WTC11 (cell line): ENCODE data around the gene SLC40A1. TPM values are rescaled to one million over a fixed set of nuclear protein-coding genes. Genes with fewer than 3 reads are reported as not detected.

ENCODE experiments used
- ATAC-seq: fragments of 200-7000 bp; cut with Tn5 transposase; 2 replicates; pipeline ENCODE4 v1.10.0; 2021; ENCODE audit warnings: mild to moderate bottlenecking, moderate library complexity
- CTCF ChIA-PET: fragments of 300-600 bp; sonication (Branson Sonifier 250); formaldehyde crosslinking; loops from one replicate; lab custom pipeline; 2021; ENCODE audit warnings: antibody characterized with exemption; lab: Charles Lee
- POLR2A ChIA-PET: fragments of 350-600 bp; sonication (Branson Sonifier 250); formaldehyde crosslinking; loops from one replicate; lab custom pipeline; 2021; ENCODE audit warnings: antibody characterized with exemption; lab: Charles Lee
- DNase-seq: peaks from one replicate; pipeline ENCODE4 v3.0.0; 2021; ENCODE audit warnings: low spot score
- H3K27ac Mint-ChIP-seq: 2 replicates; pipeline ENCODE4 v1.8.0; 2021; ENCODE audit warnings: mixed read lengths
- H3K27me3 Mint-ChIP-seq: 2 replicates; pipeline ENCODE4 v1.8.0; 2021; ENCODE audit warnings: low read depth, mild to moderate bottlenecking, moderate library complexity, mixed read lengths
- H3K36me3 Mint-ChIP-seq: 2 replicates; pipeline ENCODE4 v1.8.0; 2021; ENCODE audit warnings: mixed read lengths
- H3K4me1 Mint-ChIP-seq: 2 replicates; pipeline ENCODE4 v1.8.0; 2022; ENCODE audit warnings: mixed read lengths
- H3K4me3 Mint-ChIP-seq: 2 replicates; pipeline ENCODE4 v1.8.0; 2021; ENCODE audit warnings: mild to moderate bottlenecking, moderate library complexity, mixed read lengths
- H3K9me3 Mint-ChIP-seq: 2 replicates; pipeline ENCODE4 v1.8.0; 2021; ENCODE audit warnings: mixed read lengths
- EMX1 ChIP-seq: fragments of 250-450 bp; sonication (Bioruptor Pico); IDR thresholded peaks from 2 replicates; pipeline ENCODE4 v1.8.0; 2021; ENCODE audit warnings: mild to moderate bottlenecking
- ERG ChIP-seq: fragments of 250-450 bp; sonication (Bioruptor Pico); IDR thresholded peaks from 2 replicates; pipeline ENCODE4 v1.8.0; 2021; ENCODE audit warnings: mild to moderate bottlenecking
- FOXP1 ChIP-seq: sonication (generic); formaldehyde crosslinking; IDR thresholded peaks from 2 replicates; pipeline ENCODE4 v1.8.0; 2022; ENCODE audit warnings: missing genetic modification reagents, mild to moderate bottlenecking, moderate library complexity, borderline replicate concordance
- GABPB1 ChIP-seq: sonication (generic); formaldehyde crosslinking; IDR thresholded peaks from 2 replicates; pipeline ENCODE4 v1.8.1; 2023; ENCODE audit warnings: mild to moderate bottlenecking, missing genetic modification reagents
- GRHL2 ChIP-seq: fragments of 250-450 bp; sonication (Bioruptor Pico); IDR thresholded peaks from 2 replicates; pipeline ENCODE4 v1.8.0; 2022; ENCODE audit warnings: mild to moderate bottlenecking, moderate library complexity; ENCODE audit not compliant: insufficient replicate concordance, severe bottlenecking
- NR1H2 ChIP-seq: sonication (generic); formaldehyde crosslinking; IDR thresholded peaks from 2 replicates; pipeline ENCODE4 v1.9.0; 2021; ENCODE audit warnings: mild to moderate bottlenecking, moderate library complexity, missing genetic modification reagents
- NR3C1 ChIP-seq: sonication (generic); formaldehyde crosslinking; conservative IDR thresholded peaks from 2 replicates; pipeline ENCODE4 v1.8.1; 2023; ENCODE audit warnings: low read depth, mild to moderate bottlenecking, missing genetic modification reagents
- PRRX2 ChIP-seq: fragments of 250-450 bp; sonication (Bioruptor Pico); IDR thresholded peaks from 2 replicates; pipeline ENCODE4 v1.8.0; 2021; ENCODE audit warnings: mild to moderate bottlenecking
- RORB ChIP-seq: fragments of 250-450 bp; sonication (Bioruptor Pico); IDR thresholded peaks from 2 replicates; pipeline ENCODE4 v1.9.0; 2021; ENCODE audit warnings: mild to moderate bottlenecking
- SMAD4 ChIP-seq: sonication (generic); formaldehyde crosslinking; IDR thresholded peaks from 2 replicates; pipeline ENCODE4 v1.8.0; 2022; ENCODE audit warnings: mild to moderate bottlenecking, missing genetic modification reagents
- SP1 ChIP-seq: sonication (generic); formaldehyde crosslinking; conservative IDR thresholded peaks from 2 replicates; pipeline ENCODE4 v1.8.1; 2022; ENCODE audit warnings: missing genetic modification reagents
- TEAD1 ChIP-seq: sonication (generic); formaldehyde crosslinking; IDR thresholded peaks from 2 replicates; pipeline ENCODE4 v1.8.0; 2022; ENCODE audit warnings: mild to moderate bottlenecking, missing genetic modification reagents
- USF1 ChIP-seq: sonication (generic); formaldehyde crosslinking; IDR thresholded peaks from 2 replicates; pipeline ENCODE4 v1.8.0; 2022; ENCODE audit warnings: mild to moderate bottlenecking, missing genetic modification reagents
- ZBTB21 ChIP-seq: sonication (generic); formaldehyde crosslinking; IDR thresholded peaks from 2 replicates; pipeline ENCODE4 v1.8.1; 2023; ENCODE audit warnings: mild to moderate bottlenecking, missing genetic modification reagents, borderline replicate concordance
- ZNF425 ChIP-seq: fragments of 250-450 bp; sonication (Bioruptor Pico); conservative IDR thresholded peaks from 2 replicates; pipeline ENCODE4 v1.9.0; 2021; ENCODE audit warnings: mild to moderate bottlenecking
- total RNA-seq: library from RNA; stranded (reverse); gene quantifications from 3 replicates; pipeline ENCODE4 v1.2.3, GENCODE V29; 2021
- TF ChIP-seq, protein P1 (sequence below): sonication (generic); formaldehyde crosslinking; IDR thresholded peaks from 2 replicates; pipeline ENCODE4 v1.8.0; 2023; ENCODE audit warnings: missing genetic modification reagents, mild to moderate bottlenecking, borderline replicate concordance

SLC40A1 gene
- total RNA-seq, 1 experiment from 2014 or later = 0.57 TPM

- TF ChIP-seq TEAD1 (CRISPR knock-in tag) = no peak
Measured at GRCh38 chr2:189569295-189569910, 11.2 kb downstream of the SLC40A1 start (continued).

- Mint-ChIP-seq H3K27ac (no peak overlapping the region), H3K4me1 (no peaks in the 10 kb centered on the region), H3K9me3 (no peaks in the 10 kb centered on the region)
- ATAC-seq = no peak
- CTCF ChIA-PET = no interaction called here
- TF ChIP-seq GRHL2 = no peak
- TF ChIP-seq NR1H2 (CRISPR knock-in tag) = no peak
- TF ChIP-seq ERG (CRISPR knock-in tag) = no peak
- no peak for TF ChIP-seq EMX1
- TF ChIP-seq RORB = no peak
- no peak for TF ChIP-seq USF1 (CRISPR knock-in tag)
- TF ChIP-seq NR3C1 (CRISPR knock-in tag) = no peak
- TF ChIP-seq, all 79 proteins: peak for 0
- H3K4me3 Mint-ChIP-seq = no peak overlapping the region
- POLR2A ChIA-PET = no interaction called here
- no peaks in the 10 kb centered on the region; the same call in 1 of the 2 replicates for H3K27me3 Mint-ChIP-seq
- no peak for DNase-seq
- H3K36me3 Mint-ChIP-seq = no peaks in the 10 kb centered on the region
Measured at GRCh38 chr2:189566046-189566445, 14.5 kb downstream of the SLC40A1 start.

GRCh38 chr2:189561371-189562038 lies 19.1 kb downstream of the SLC40A1 start:
- no peaks in the 10 kb centered on the region for H3K9me3 Mint-ChIP-seq
- H3K36me3 Mint-ChIP-seq = no peaks in the 10 kb centered on the region
- CTCF ChIA-PET = no interaction called here
- no peak overlapping the region for H3K4me3 Mint-ChIP-seq
- POLR2A ChIA-PET = no interaction called here
- H3K4me1 Mint-ChIP-seq = peaks cover 4% of the 10 kb centered on the region
- H3K27me3 Mint-ChIP-seq = no peaks in the 10 kb centered on the region
- no peak for ATAC-seq
- no peak overlapping the region for H3K27ac Mint-ChIP-seq
- no peak for DNase-seq
- TF ChIP-seq PRRX2 (CRISPR knock-in tag) (no peak), ZBTB21 (CRISPR knock-in tag) (no peak), ZNF425 (CRISPR knock-in tag) (no peak), SP1 (CRISPR knock-in tag) (no peak), GABPB1 (CRISPR knock-in tag) (no peak), SMAD4 (CRISPR knock-in tag) (no peak), FOXP1 (CRISPR knock-in tag) (no peak)
- TF ChIP-seq, protein P1, sequence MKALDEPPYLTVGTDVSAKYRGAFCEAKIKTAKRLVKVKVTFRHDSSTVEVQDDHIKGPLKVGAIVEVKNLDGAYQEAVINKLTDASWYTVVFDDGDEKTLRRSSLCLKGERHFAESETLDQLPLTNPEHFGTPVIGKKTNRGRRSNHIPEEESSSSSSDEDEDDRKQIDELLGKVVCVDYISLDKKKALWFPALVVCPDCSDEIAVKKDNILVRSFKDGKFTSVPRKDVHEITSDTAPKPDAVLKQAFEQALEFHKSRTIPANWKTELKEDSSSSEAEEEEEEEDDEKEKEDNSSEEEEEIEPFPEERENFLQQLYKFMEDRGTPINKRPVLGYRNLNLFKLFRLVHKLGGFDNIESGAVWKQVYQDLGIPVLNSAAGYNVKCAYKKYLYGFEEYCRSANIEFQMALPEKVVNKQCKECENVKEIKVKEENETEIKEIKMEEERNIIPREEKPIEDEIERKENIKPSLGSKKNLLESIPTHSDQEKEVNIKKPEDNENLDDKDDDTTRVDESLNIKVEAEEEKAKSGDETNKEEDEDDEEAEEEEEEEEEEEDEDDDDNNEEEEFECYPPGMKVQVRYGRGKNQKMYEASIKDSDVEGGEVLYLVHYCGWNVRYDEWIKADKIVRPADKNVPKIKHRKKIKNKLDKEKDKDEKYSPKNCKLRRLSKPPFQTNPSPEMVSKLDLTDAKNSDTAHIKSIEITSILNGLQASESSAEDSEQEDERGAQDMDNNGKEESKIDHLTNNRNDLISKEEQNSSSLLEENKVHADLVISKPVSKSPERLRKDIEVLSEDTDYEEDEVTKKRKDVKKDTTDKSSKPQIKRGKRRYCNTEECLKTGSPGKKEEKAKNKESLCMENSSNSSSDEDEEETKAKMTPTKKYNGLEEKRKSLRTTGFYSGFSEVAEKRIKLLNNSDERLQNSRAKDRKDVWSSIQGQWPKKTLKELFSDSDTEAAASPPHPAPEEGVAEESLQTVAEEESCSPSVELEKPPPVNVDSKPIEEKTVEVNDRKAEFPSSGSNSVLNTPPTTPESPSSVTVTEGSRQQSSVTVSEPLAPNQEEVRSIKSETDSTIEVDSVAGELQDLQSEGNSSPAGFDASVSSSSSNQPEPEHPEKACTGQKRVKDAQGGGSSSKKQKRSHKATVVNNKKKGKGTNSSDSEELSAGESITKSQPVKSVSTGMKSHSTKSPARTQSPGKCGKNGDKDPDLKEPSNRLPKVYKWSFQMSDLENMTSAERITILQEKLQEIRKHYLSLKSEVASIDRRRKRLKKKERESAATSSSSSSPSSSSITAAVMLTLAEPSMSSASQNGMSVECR (CRISPR knock-in tag) = no peak
